ENCODE measurements around the gene SBF2.

The SBF2 gene

GRCh38 chr11:9876331-9876730 is 417.7 kb downstream of the SBF2 start:
- no peak for DNase-seq

DNA sequence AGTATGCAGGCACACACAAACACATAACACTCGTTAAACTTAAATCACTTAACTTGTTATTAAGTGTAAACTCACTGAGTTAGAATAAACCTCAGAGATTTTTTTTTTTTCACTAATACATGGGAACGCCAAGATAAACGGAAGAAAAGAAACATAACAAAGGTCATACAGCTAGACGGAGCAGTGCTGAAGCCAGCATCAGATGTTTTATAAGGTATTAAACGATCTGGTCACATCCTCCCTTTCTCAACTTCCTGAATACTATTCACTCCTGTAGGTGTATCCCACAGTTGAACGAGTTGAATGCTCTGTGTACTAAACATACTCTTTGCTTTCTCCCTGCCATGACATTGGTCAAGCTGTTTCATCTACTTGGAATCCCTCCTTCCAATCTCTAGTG is 418.2 kb downstream of the SBF2 start:
- no peak for DNase-seq

DNA sequence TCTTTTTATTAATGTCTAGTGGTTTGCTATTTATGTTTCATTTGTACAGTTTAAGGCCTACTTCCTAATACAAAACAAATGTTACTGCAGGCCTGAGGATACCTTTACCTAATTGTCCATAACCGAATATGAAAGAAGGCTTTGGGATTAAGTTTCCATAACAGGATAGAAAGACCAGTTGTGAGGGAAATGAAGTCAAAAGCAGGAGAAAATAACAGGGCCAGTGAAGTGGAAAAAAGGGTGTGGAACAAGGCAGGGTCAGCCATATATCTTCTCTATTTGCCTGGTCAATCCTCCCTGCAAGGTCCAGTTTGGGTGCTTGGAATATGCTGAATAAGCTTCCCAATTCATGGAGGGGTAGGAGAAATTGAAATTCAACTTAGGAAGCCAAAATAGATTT is 418.6 kb downstream of the SBF2 start:
- no peak for DNase-seq

DNA sequence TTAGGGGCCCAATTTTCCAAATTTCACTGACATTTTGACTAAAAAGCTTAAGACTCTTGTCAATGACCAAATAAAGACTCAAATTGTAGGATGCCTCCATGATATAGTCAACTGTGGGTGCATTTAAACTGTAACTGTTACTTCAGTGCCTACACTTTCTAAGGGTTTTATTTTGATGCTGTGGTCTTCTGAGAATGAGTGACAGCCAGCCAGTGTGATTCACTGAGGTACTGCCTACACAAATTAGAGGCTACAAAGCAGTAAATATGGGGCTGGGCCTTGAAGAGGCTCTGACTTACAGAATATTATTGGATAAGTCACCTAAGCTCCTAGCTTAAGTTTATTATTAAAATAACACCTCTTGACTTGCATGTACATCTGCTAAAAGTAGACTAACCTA is 419.6 kb downstream of the SBF2 start:
- DNase-seq: no peak

GRCh38 chr11:9868641-9869040 is 425.4 kb downstream of the SBF2 start:
- DNase-seq: no peak

GRCh38 chr11:9862981-9863380 is 431.0 kb downstream of the SBF2 start:
- no peak for DNase-seq

DNA sequence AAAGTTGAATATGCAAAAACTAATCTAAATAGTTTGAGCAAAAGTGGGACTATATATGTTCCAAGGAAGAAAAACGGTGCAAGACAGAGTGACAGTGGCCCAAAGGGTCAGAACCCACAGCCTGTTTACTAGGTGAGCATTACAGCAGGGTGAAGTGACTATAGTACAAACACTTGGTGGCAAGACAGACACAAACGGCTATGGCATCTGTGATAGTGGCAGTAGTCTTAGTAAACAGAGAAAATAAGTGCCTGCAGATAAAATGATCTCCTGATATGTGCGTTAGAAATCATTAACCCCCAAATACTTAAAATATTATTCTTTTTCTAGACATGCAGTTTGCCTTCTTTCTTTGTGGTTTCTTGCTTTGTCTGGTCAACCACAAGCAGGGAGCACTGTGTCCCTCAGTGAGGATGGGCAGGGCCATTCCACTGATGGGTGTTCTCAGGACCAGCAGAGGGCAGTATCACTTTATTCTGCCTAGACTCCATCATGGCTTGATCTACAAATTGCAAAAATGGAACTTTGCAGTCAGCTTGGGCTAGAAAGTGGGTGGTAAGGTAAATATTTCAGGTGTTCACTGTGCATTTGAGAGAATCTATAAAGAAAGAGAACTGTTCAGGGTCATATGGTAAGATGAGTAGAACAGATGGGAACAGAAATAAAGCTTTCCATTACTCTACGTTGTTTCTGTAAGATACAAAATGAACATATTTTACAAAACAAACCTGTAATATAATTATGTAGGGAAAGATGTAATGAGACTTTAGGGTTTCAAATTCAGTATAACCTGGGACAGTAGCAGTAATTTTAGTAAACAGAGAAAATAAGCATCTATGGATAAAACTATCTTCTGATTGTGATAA is 431.9 kb downstream of the SBF2 start:
- peak; percentile 63 for DNase-seq

GRCh38 chr11:9859554-9860305 is 434.3 kb downstream of the SBF2 start:
- DNase-seq: no peak

- no peak for DNase-seq
These were observed 435.2 kb downstream of the SBF2 start for GRCh38 chr11:9858822-9859221.

DNA sequence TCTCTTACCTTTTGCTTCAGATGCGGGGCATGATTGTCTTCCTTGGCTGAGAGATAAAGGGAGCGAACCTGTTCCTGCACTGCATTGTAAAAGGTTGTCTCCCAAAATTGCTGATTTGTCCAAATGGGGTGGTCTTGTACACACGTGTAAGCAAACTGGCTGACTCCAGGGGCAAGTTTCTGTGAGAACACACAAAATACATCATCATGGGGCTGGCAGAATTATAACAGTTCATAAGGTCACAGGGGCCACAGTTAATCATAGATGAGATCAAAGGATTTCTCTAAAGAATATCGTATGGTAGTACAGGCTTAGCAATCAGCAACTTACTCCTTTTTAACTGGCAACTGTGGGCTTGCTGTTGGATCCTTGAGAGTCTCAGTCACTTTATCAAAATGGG is 435.8 kb downstream of the SBF2 start:
- no peak for DNase-seq

- DNase-seq: no peak
These were observed 438.3 kb downstream of the SBF2 start for GRCh38 chr11:9855579-9856287.

GRCh38 chr11:9853929-9854552 is 440.0 kb downstream of the SBF2 start:
- no peak for DNase-seq

DNA sequence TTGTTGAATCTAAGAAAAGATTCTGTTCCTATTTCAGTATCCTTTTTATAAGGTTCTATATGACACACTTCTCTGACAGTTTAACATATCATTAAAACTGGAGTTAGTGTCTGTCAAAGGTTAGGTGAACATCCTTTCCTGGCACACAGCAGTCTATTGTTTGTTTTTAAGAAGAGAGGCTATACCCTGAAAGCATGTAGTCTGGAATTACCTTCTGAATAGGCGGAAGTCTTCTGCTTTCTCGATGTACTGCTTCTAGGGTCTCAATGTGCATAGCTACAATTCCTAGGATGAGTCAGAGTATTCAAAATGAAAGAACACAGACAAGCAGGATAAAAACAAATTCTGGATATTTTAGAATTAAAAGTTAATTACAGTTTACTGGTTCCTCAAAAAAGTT is 441.6 kb downstream of the SBF2 start:
- DNase-seq: no peak

DNA sequence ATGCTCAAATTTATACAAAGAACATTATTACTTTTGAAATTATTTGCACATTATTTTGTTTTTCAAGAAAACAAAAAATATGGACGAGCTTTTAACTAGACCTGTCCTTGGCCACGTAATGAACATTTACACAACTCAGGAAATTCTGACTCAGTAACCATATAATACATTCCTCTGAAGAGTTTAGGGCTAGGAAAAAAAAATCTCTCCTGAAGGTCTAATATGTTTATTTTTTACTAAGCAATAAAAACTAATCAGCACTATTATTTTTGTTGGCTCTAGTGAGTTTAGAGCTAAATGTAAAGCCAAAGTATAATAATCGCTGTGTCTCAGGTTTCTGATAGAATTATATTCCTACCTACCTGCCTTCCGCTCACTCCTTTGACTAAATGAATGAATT is 442.7 kb downstream of the SBF2 start:
- DNase-seq: no peak

- DNase-seq: no peak
These were observed 443.7 kb downstream of the SBF2 start for GRCh38 chr11:9850224-9850895.

GRCh38 chr11:9849389-9849788 is 444.6 kb downstream of the SBF2 start:
- DNase-seq: no peak

- no peak for DNase-seq
These were observed 446.4 kb downstream of the SBF2 start for GRCh38 chr11:9847636-9848035.

- DNase-seq: no peak
These were observed 451.1 kb downstream of the SBF2 start for GRCh38 chr11:9842923-9843322.

DNA sequence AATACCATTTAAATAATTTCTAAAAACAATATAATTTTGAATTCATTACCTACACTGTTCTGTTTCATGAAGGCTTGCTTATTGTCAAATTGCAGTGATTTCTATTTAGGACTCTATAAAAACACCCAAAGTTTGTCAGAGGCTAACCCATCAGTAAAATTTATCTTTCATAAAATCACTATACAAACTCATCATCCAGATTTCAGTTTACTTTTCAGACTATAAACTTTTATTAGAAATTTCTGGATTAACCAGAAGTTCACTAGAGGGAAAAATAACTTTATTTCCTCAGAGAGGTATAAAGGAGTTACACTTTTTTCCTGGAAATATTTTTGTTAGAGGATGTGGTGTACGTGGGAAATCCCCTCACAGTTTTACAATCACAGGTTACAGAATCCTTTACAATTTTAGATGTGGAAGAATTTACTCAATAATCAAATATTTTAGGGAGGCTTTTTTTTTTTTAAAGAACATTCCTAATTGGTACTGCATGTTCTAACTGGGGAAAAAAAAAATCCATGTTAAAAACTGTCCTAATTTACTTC is 453.5 kb downstream of the SBF2 start:
- no peak for DNase-seq

- DNase-seq: no peak
These were observed 454.5 kb downstream of the SBF2 start for GRCh38 chr11:9839550-9839949.

GRCh38 chr11:9838961-9839360 is 455.1 kb downstream of the SBF2 start:
- DNase-seq: no peak

- DNase-seq: no peak
These were observed 455.8 kb downstream of the SBF2 start for GRCh38 chr11:9838229-9838628.
